GM12801 (cell line): Measurements from ENCODE around the gene MED9.

Experiments
- CTCF ChIP-seq: IDR thresholded peaks from one replicate; pipeline ENCODE4 v1.5.1; 2011; ENCODE audit warnings: control low read depth; ENCODE audit not compliant: insufficient read length; ENCODE audit errors: extremely low read depth

MED9 gene

GRCh38 chr17:17493249-17493985, 16.6 kb downstream of the MED9 start:
- no peak for TF ChIP-seq CTCF

GRCh38 chr17:17493986-17494466, 17.2 kb downstream of the MED9 start:
- no peak for TF ChIP-seq CTCF

GRCh38 chr17:17494499-17494869, 17.7 kb downstream of the MED9 start:
- no peak for TF ChIP-seq CTCF

- no peak for TF ChIP-seq CTCF
Observed at GRCh38 chr17:17494870-17495535, 18.2 kb downstream of the MED9 start.

GRCh38 chr17:17495536-17496188, 18.9 kb downstream of the MED9 start:
- no peak for TF ChIP-seq CTCF

GRCh38 chr17:17496189-17497064, 19.6 kb downstream of the MED9 start, which contains the start of gene RASD1:
TSS of gene RASD1 (minus strand) at chr17:17496395. CDS start at chr17:17496181, 214 bp downstream.
- no peak for TF ChIP-seq CTCF
